PFSK-1 (cell line): ENCODE measurements around the gene STIP1.

Experiments used
- POLR2AphosphoS5 ChIP-seq: IDR thresholded peaks from 2 replicates; pipeline ENCODE4 v1.6.1; 2012; ENCODE audit warnings: low read depth, mild to moderate bottlenecking, control low read depth, low read length, moderate library complexity
- REST ChIP-seq, 2 experiments: IDR thresholded peaks; 2 replicates each; pipeline versions ENCODE4 v1.6.1 to v1.8.0; 2011 to 2012; ENCODE audit warnings: low read depth in 2 of 2, low read length in 2 of 2, control low read depth in 1 of 2, inconsistent platforms in 1 of 2, mild to moderate bottlenecking in 1 of 2, moderate library complexity in 1 of 2; ENCODE audit not compliant: insufficient read depth in 1 of 2

DNA sequence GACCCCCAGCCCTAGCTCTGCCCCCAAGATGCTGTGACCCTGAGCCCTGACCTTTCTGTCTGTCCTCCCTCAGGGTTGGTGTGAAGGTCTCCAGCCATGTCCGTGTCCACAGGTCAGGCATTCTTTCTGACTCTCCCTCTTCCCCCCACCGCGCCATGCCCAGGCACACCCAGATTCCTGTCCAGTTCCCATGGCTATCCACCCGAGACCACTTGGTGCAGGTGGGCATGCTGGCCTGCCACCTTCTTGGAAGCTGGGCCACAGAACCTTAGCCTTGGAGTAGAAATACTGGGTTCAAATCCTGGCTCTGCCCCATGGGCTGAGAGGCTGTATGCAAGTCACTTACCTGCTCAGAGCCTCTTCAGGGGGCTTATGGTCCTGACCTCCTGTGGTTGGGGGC is 63.1 kb downstream of the STIP1 start:
- TF ChIP-seq POLR2AphosphoS5 (no peak), REST (IDR thresholded peaks at IDR 0.05; ENCODE audit: insufficient read depth in 1 of 2, low read depth in 2 of 2, low read length in 2 of 2) (no peak)
